ENCODE data around the gene PYGM.
A peak's percentile ranks its signal among the peaks of the same experiment; 100 is the strongest.

PYGM gene

GRCh38 chr11:64729851-64730382 lies 29.9 kb downstream of the PYGM start:
- DNase-seq = no peak

- DNase-seq = no peak
Observed at GRCh38 chr11:64728757-64729365, 30.9 kb downstream of the PYGM start.

GRCh38 chr11:64726867-64727530 lies 32.8 kb downstream of the PYGM start:
- no peak for DNase-seq

- DNase-seq = no peak
Observed at GRCh38 chr11:64726211-64726641, 33.5 kb downstream of the PYGM start.

GRCh38 chr11:64724863-64725532 lies 34.8 kb downstream of the PYGM start:
- no peak for DNase-seq

- DNase-seq = no peak
Observed at GRCh38 chr11:64723907-64724862, 35.6 kb downstream of the PYGM start.

- DNase-seq = peak; percentile 63
Observed at GRCh38 chr11:64723117-64723906, 36.5 kb downstream of the PYGM start, which contains the start of gene NRXN2. Gene NRXN2, minus strand, starts transcription at chr11:64723197. Its CDS starts 9,498 bp downstream, at chr11:64713699.

GRCh38 chr11:64722141-64723065 lies 37.4 kb downstream of the PYGM start:
- DNase-seq = no peak

- no peak for DNase-seq
Observed at GRCh38 chr11:64721359-64721699, 38.4 kb downstream of the PYGM start.

GRCh38 chr11:64720640-64721358 lies 39.0 kb downstream of the PYGM start:
- DNase-seq = no peak

- DNase-seq = no peak
Observed at GRCh38 chr11:64720167-64720566, 39.6 kb downstream of the PYGM start.

GRCh38 chr11:64719406-64719805 lies 40.4 kb downstream of the PYGM start:
- no peak for DNase-seq

GRCh38 chr11:64718780-64719124 lies 41.0 kb downstream of the PYGM start:
- DNase-seq = no peak

- DNase-seq = no peak
Observed at GRCh38 chr11:64718084-64718779, 41.5 kb downstream of the PYGM start.

- no peak for DNase-seq
Observed at GRCh38 chr11:64717268-64717578, 42.6 kb downstream of the PYGM start.

GRCh38 chr11:64716473-64717267 lies 43.1 kb downstream of the PYGM start:
- no peak for DNase-seq

GRCh38 chr11:64715756-64716472 lies 43.9 kb downstream of the PYGM start:
- no peak for DNase-seq

GRCh38 chr11:64715110-64715509 lies 44.7 kb downstream of the PYGM start:
- no peak for DNase-seq
